Gastrocnemius medialis (tissue), 4 donors: ENCODE measurements around the gene MOGAT2. TPM values are rescaled to one million over a fixed set of nuclear protein-coding genes. Genes with fewer than 3 reads are reported as not detected.

Source experiments
- ATAC-seq, 2 donors: fragments of 150-250 bp; one replicate each; pipeline ENCODE4 v1.9.1; 2016
- DNase-seq, 2 donors: peaks; one replicate each; pipeline ENCODE4 v3.0.0-alpha.2; 2019
- H3K27ac ChIP-seq, 4 donors: fragments of 200-600 bp; sonication (generic); 1 replicate in 1 of 4; 2 replicates in 3 of 4; pipeline ENCODE4 v1.5.1; 2016 to 2018; ENCODE audit warnings: mild to moderate bottlenecking in 2 of 4, moderate library complexity in 1 of 4
- H3K27me3 ChIP-seq, 3 donors: fragments of 200-600 bp; sonication (generic) in 2 of 3; 1 replicate in 1 of 3; 2 replicates in 2 of 3; pipeline versions ENCODE4 v1.5.1 to v1.6.0; 2016 to 2019; ENCODE audit warnings: mild to moderate bottlenecking in 1 of 3, moderate library complexity in 1 of 3
- H3K36me3 ChIP-seq, 2 donors: fragments of 200-600 bp; sonication (generic) in 1 of 2; one replicate each; pipeline ENCODE4 v1.5.1; 2017 to 2018
- H3K4me1 ChIP-seq, 2 donors: fragments of 200-600 bp; sonication (generic) in 1 of 2; one replicate each; pipeline ENCODE4 v1.5.1; 2016 to 2017; ENCODE audit warnings: mild to moderate bottlenecking in 2 of 2
- H3K4me3 ChIP-seq, 4 donors: fragments of 200-600 bp; sonication (generic) in 3 of 4; 1 replicate in 1 of 4; 2 replicates in 3 of 4; pipeline ENCODE4 v1.5.1; 2016 to 2019; ENCODE audit warnings: mild to moderate bottlenecking in 2 of 4
- H3K9me3 ChIP-seq, 3 donors: fragments of 200-600 bp; sonication (generic) in 2 of 3; 1 replicate in 1 of 3; 2 replicates in 2 of 3; pipeline ENCODE4 v1.5.1; 2016 to 2019
- CTCF ChIP-seq, 5 experiments: fragments of 450-650 bp in 3 of 5; fragments of 200-600 bp in 2 of 5; sonication (generic) in 2 of 5; IDR thresholded peaks in 4 of 5; conservative IDR thresholded peaks in 1 of 5; 1 replicate in 4 of 5; 2 replicates in 1 of 5; pipeline ENCODE4 v1.5.1; 2016 to 2019; ENCODE audit warnings: antibody characterized with exemption in 5 of 5, mild to moderate bottlenecking in 3 of 5, moderate library complexity in 3 of 5
- POLR2A ChIP-seq, 2 donors: fragments of 450-650 bp; IDR thresholded peaks; one replicate each; pipeline ENCODE4 v1.6.1; 2017; ENCODE audit warnings: antibody characterized with exemption in 2 of 2, mild to moderate bottlenecking in 2 of 2, moderate library complexity in 2 of 2
- in situ Hi-C, 4 donors: fragments of 200-750 bp; cut with MboI; loops; one replicate each; pipeline versions ENCODE4 v1.15.0 to v1.8.0; 2017; ENCODE audit warnings: low sequenced_read_pairs in 4 of 4
- intact Hi-C: fragments of 100-400 bp; cut with DNase I; formaldehyde crosslinking; loops from one replicate; pipeline ENCODE4 v1.15.1; 2023; ENCODE audit warnings: low total_unique reads
- total RNA-seq, 4 donors: library from RNA; depleted of rRNA; stranded (reverse); fragments of >200 nt; gene quantifications; one replicate each; pipeline versions ENCODE4 v1.1.0 to v1.2.3, GENCODE V29; 2016

MOGAT2 gene
- total RNA-seq, 4 donors from 2014 or later, result 0.10 to 0.66 (median 0.49) TPM; not detected in 1

GRCh38 chr11:75766443-75767227 lies 49.0 kb downstream of the MOGAT2 start:
- Histone ChIP-seq H3K27me3 (peaks cover 0 to 8% (median 3%) of the 10 kb centered on the region in 3 donors), H3K4me1 (peaks cover 6 to 16% of the 10 kb centered on the region in 2 donors), H3K27ac (no peak overlapping the region), H3K4me3 (no peak overlapping the region), H3K9me3 (no peaks in the 10 kb centered on the region), H3K36me3 (no peaks in the 10 kb centered on the region)
- in situ Hi-C loops, result no loop called here
- ATAC-seq, result no peak
- DNase-seq, result no peak
- TF ChIP-seq POLR2A (IDR thresholded peaks at IDR 0.05), result no peak
- TF ChIP-seq CTCF (IDR thresholded peaks at IDR 0.05 in 4 of 5, conservative IDR thresholded peaks at IDR 0.05 in 1 of 5), result no peak
- intact Hi-C loops, result no loop called here

GRCh38 chr11:75767228-75767572 lies 49.6 kb downstream of the MOGAT2 start:
- Histone ChIP-seq H3K27ac (no peak overlapping the region), H3K4me1 (peaks cover 6 to 16% of the 10 kb centered on the region in 2 donors), H3K36me3 (no peaks in the 10 kb centered on the region), H3K9me3 (no peaks in the 10 kb centered on the region), H3K4me3 (no peak overlapping the region), H3K27me3 (peaks cover 0 to 8% (median 3%) of the 10 kb centered on the region in 3 donors)
- in situ Hi-C loops (no loop called here), intact Hi-C loops (no loop called here)
- DNase-seq (no peak), ATAC-seq (no peak)
- TF ChIP-seq POLR2A (IDR thresholded peaks at IDR 0.05) (no peak), CTCF (IDR thresholded peaks at IDR 0.05 in 4 of 5, conservative IDR thresholded peaks at IDR 0.05 in 1 of 5) (no peak)

GRCh38 chr11:75767793-75768111 lies 50.1 kb downstream of the MOGAT2 start:
- intact Hi-C loops (loop anchor here (1.0 kb wide), 2 partner anchors 44 to 61 kb away; no protein-coding TSS in a partner anchor), in situ Hi-C loops (no loop called here)
- Histone ChIP-seq H3K36me3 (no peaks in the 10 kb centered on the region), H3K27ac (no peak overlapping the region), H3K4me1 (peaks cover 6 to 16% of the 10 kb centered on the region in 2 donors), H3K4me3 (peak overlapping the region in 3 of 4 donors; percentile 53 to 71 (median 70)), H3K27me3 (peaks cover 0 to 8% (median 3%) of the 10 kb centered on the region in 3 donors), H3K9me3 (no peaks in the 10 kb centered on the region)
- no peak for ATAC-seq
- DNase-seq, result no peak
- TF ChIP-seq POLR2A (IDR thresholded peaks at IDR 0.05) (no peak), CTCF (IDR thresholded peaks at IDR 0.05 in 4 of 5, conservative IDR thresholded peaks at IDR 0.05 in 1 of 5) (peak in 1 of 5 experiments; percentile 19)

DNA sequence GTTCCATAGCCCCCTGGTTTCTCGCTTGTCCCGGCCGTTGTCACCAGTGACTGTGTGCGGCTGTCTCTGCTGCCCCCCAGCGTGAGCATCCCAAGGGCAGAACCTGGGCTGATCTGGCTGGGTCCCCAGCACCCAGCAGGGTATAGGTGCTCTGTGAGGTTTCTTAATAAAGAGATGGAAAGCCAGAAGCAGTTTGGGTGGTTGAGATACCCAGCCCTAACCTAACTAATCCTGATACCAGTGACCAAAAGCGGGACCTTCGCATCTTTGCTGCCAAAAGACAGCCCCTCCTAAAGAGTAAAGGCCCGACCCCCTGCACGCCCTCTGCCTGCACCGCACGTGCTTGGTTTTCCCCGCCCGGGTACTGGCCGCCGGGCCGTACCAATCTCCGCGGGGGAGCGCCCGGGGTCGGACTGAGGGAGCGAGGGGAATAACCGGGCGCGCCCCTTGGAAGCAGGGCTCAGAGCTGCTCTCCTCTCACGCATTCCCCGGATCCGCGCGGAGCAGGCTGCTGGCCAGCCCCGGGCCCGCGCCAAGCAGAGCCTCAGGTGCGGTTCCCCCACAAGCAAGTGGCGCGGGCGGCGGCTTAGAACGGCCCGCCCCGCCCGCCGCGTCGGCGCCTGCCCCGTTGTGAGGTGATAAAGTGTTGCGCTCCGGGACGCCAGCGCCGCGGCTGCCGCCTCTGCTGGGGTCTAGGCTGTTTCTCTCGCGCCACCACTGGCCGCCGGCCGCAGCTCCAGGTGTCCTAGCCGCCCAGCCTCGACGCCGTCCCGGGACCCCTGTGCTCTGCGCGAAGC lies 50.7 kb downstream of the MOGAT2 start, which contains the start of gene DGAT2:
DGAT2 (plus strand) TSS at position 667 of the 797 bp plus-strand sequence. CDS start 214 bp downstream, outside the sequence.
- no peaks in the 10 kb centered on the region for H3K9me3 ChIP-seq
- peaks cover 0 to 8% (median 3%) of the 10 kb centered on the region in 3 donors for H3K27me3 ChIP-seq
- peaks cover 6 to 16% of the 10 kb centered on the region in 2 donors for H3K4me1 ChIP-seq
- peak within 1 kb of the TSS in 2 of 4 donors; percentile 20 to 52 for H3K27ac ChIP-seq
- H3K4me3 ChIP-seq, result peak within 1 kb of the TSS; percentile 53 to 71 (median 62)
- in situ Hi-C loops, result no loop called here
- DNase-seq, result peak; percentile 34 to 54
- peak; percentile 81 to 84 for ATAC-seq
- TF ChIP-seq CTCF (IDR thresholded peaks at IDR 0.05 in 4 of 5, conservative IDR thresholded peaks at IDR 0.05 in 1 of 5) (peak in 2 of 5 experiments; percentile 15 to 35), POLR2A (IDR thresholded peaks at IDR 0.05) (peak in 1 of 2 donors; percentile 24)
- intact Hi-C loops, result loop anchor here (1.0 kb wide), 2 partner anchors 45 to 62 kb away; no protein-coding TSS in a partner anchor
- no peaks in the 10 kb centered on the region for H3K36me3 ChIP-seq
